C4-2B (cell line): ENCODE data around the gene GAREM2.

Experiments used
- ZFX ChIP-seq: fragments of 450-650 bp; IDR thresholded peaks from 2 replicates; pipeline ENCODE4 v1.6.1; 2017
- TF ChIP-seq, protein P1 (sequence below): fragments of 450-650 bp; conservative IDR thresholded peaks from 2 replicates; pipeline ENCODE4 v1.5.1; 2017; ENCODE audit warnings: mild to moderate bottlenecking

DNA sequence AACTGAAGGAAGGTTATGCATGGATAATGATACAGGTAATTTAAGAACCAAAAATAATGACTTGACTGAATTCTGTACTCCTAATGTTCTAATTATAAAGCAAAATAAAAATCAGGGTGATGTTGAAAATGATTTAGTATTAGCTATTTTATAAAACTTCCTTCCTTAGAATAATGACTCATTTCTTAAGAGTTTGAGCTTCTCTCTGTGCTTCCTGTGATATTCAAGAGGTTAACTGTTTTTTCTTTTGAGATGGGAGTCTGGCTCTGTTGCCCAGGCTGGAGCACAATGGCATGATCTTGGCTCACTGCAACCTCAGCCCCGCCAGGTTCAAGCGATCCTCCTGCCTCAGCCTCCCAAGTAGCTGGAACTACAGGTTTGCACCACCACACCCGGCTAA lies 56.7 kb downstream of the GAREM2 start:
- TF ChIP-seq, protein P1, sequence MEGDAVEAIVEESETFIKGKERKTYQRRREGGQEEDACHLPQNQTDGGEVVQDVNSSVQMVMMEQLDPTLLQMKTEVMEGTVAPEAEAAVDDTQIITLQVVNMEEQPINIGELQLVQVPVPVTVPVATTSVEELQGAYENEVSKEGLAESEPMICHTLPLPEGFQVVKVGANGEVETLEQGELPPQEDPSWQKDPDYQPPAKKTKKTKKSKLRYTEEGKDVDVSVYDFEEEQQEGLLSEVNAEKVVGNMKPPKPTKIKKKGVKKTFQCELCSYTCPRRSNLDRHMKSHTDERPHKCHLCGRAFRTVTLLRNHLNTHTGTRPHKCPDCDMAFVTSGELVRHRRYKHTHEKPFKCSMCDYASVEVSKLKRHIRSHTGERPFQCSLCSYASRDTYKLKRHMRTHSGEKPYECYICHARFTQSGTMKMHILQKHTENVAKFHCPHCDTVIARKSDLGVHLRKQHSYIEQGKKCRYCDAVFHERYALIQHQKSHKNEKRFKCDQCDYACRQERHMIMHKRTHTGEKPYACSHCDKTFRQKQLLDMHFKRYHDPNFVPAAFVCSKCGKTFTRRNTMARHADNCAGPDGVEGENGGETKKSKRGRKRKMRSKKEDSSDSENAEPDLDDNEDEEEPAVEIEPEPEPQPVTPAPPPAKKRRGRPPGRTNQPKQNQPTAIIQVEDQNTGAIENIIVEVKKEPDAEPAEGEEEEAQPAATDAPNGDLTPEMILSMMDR, result no peak
- TF ChIP-seq ZFX, result no peak
